ENCODE data around the gene IL1RAPL2.

- no peak for TF ChIP-seq POLR2A (IDR thresholded peaks at IDR 0.05; ENCODE audit: low read length)
- no peak for TF ChIP-seq RFX5 (IDR thresholded peaks at IDR 0.05)
- TF ChIP-seq RNF2 (IDR thresholded peaks at IDR 0.05; ENCODE audit: borderline replicate concordance, low read depth): no peak
- TF ChIP-seq CTCF (IDR thresholded peaks at IDR 0.05): no peak
- TF ChIP-seq HDAC2 (IDR thresholded peaks at IDR 0.05): no peak
- TF ChIP-seq PHF8 (IDR thresholded peaks at IDR 0.05; ENCODE audit: borderline replicate concordance, low read depth): no peak
- TF ChIP-seq HOXA7 (CRISPR knock-in tag; IDR thresholded peaks at IDR 0.05): no peak
- no peak for TF ChIP-seq ELK1 (IDR thresholded peaks at IDR 0.05; ENCODE audit: low read depth, low read length)
- TF ChIP-seq MAX (IDR thresholded peaks at IDR 0.05): no peak
- TF ChIP-seq KDM1A (IDR thresholded peaks at IDR 0.05; ENCODE audit: low read depth): no peak
- no peak for TF ChIP-seq POLR2AphosphoS2 (conservative IDR thresholded peaks at IDR 0.05; ENCODE audit: low read length)
- TF ChIP-seq MYC (IDR thresholded peaks at IDR 0.05; ENCODE audit: borderline replicate concordance, low read length): no peak
- TF ChIP-seq GATA3 (IDR thresholded peaks at IDR 0.05; ENCODE audit: borderline replicate concordance): no peak
Observed at GRCh38 chrX:104988038-104988437, 422.0 kb downstream of the IL1RAPL2 start.
